DOHH2 (cell line): Measurements from ENCODE around the gene WWOX.

Experiments
- H3F3A ChIP-seq: fragments of 200-600 bp; sonication (generic), shearing (Covaris generic); 2 replicates; pipeline ENCODE4 v1.6.0; 2016; ENCODE audit warnings: antibody characterized with exemption, mild to moderate bottlenecking; ENCODE audit not compliant: control insufficient read depth, insufficient read depth
- H3K27ac ChIP-seq: fragments of 200-600 bp; sonication (generic); 2 replicates; pipeline ENCODE4 v1.5.1; 2014; ENCODE audit warnings: low read depth, mild to moderate bottlenecking, low read length, moderate library complexity
- H3K27me3 ChIP-seq: fragments of 200-600 bp; sonication (generic); 2 replicates; pipeline ENCODE4 v1.6.1; 2014; ENCODE audit warnings: mild to moderate bottlenecking, low read length, mixed read lengths; ENCODE audit not compliant: control insufficient read depth
- H3K36me3 ChIP-seq: fragments of 200-600 bp; sonication (generic); 2 replicates; pipeline ENCODE4 v1.6.1; 2014; ENCODE audit warnings: mild to moderate bottlenecking, low read length, moderate library complexity, mixed read lengths; ENCODE audit not compliant: control insufficient read depth
- H3K4me1 ChIP-seq: fragments of 200-600 bp; sonication (generic); 2 replicates; pipeline ENCODE4 v1.6.1; 2014; ENCODE audit warnings: mild to moderate bottlenecking, low read length, mixed read lengths; ENCODE audit not compliant: control insufficient read depth
- H3K4me2 ChIP-seq: fragments of 200-600 bp; sonication (generic); 2 replicates; pipeline ENCODE4 v1.6.0; 2014; ENCODE audit warnings: mild to moderate bottlenecking, low read length, moderate library complexity
- H3K4me3 ChIP-seq: fragments of 200-600 bp; sonication (generic); 2 replicates; pipeline ENCODE4 v1.5.1; 2014; ENCODE audit warnings: mild to moderate bottlenecking, low read length, mixed read lengths
- H3K79me2 ChIP-seq: fragments of 200-600 bp; sonication (generic); 2 replicates; pipeline ENCODE4 v1.6.1; 2014; ENCODE audit warnings: mild to moderate bottlenecking, low read length, mixed read lengths; ENCODE audit not compliant: control insufficient read depth
- H3K9me2 ChIP-seq: fragments of 200-600 bp; sonication (generic); replicated peaks from 2 replicates; pipeline ENCODE4 v1.6.1; 2014; ENCODE audit warnings: mild to moderate bottlenecking, low read length, mixed read lengths; ENCODE audit not compliant: control insufficient read depth
- H3K9me3 ChIP-seq: fragments of 200-600 bp; sonication (generic); 2 replicates; pipeline ENCODE4 v1.6.1; 2014; ENCODE audit warnings: antibody characterized with exemption, low read length, mixed read lengths; ENCODE audit not compliant: control insufficient read depth, insufficient read depth
- H4K20me1 ChIP-seq: fragments of 200-600 bp; sonication (generic); 2 replicates; pipeline ENCODE4 v1.6.0; 2014; ENCODE audit warnings: low read depth, mild to moderate bottlenecking, antibody characterized with exemption, low read length, moderate library complexity; ENCODE audit not compliant: control insufficient read depth, insufficient read depth
- CTCF ChIP-seq: fragments of 200-600 bp; sonication (generic); IDR thresholded peaks from one replicate; pipeline ENCODE4 v1.5.1; 2014; ENCODE audit warnings: antibody characterized with exemption, mild to moderate bottlenecking, low read depth, low read length; ENCODE audit not compliant: poor library complexity, severe bottlenecking
- EZH2phosphoT487 ChIP-seq: fragments of 200-600 bp; sonication (generic); IDR thresholded peaks from 2 replicates; pipeline ENCODE4 v1.6.1; 2017; ENCODE audit warnings: borderline replicate concordance, mild to moderate bottlenecking, antibody characterized with exemption, low read length, moderate library complexity, mixed read lengths

WWOX gene

GRCh38 chr16:78650339-78651074 lies 551.1 kb downstream of the WWOX start:
- Histone ChIP-seq H3K4me1 (no peaks in the 10 kb centered on the region), H3K27ac (no peak overlapping the region)
- TF ChIP-seq CTCF (no peak), EZH2phosphoT487 (no peak)

GRCh38 chr16:78654929-78655328 lies 555.5 kb downstream of the WWOX start:
- H3K4me3 ChIP-seq = no peak overlapping the region
- H3K27me3 ChIP-seq = no peaks in the 10 kb centered on the region
- no peaks in the 10 kb centered on the region for H3K79me2 ChIP-seq
- no peaks in the 10 kb centered on the region for H3K9me2 ChIP-seq
- no peak overlapping the region for H3K27ac ChIP-seq
- no peaks in the 10 kb centered on the region for H3K9me3 ChIP-seq
- H3F3A ChIP-seq = no peaks in the 10 kb centered on the region
- H4K20me1 ChIP-seq = no peaks in the 10 kb centered on the region
- no peaks in the 10 kb centered on the region for H3K36me3 ChIP-seq
- no peaks in the 10 kb centered on the region for H3K4me1 ChIP-seq
- TF ChIP-seq CTCF (no peak), EZH2phosphoT487 (no peak)
- no peak overlapping the region for H3K4me2 ChIP-seq

More at GRCh38 chr16:78650339-78651074, 551.1 kb downstream of the WWOX start:
- Histone ChIP-seq H3K79me2 (no peaks in the 10 kb centered on the region), H3F3A (no peaks in the 10 kb centered on the region), H3K27me3 (no peaks in the 10 kb centered on the region), H4K20me1 (no peaks in the 10 kb centered on the region), H3K36me3 (no peaks in the 10 kb centered on the region), H3K9me2 (no peaks in the 10 kb centered on the region), H3K4me3 (no peak overlapping the region), H3K9me3 (no peaks in the 10 kb centered on the region), H3K4me2 (no peak overlapping the region)

- H3K4me3 ChIP-seq = no peak overlapping the region
- H3K27ac ChIP-seq = no peak overlapping the region
- TF ChIP-seq CTCF (no peak), EZH2phosphoT487 (no peak)
- H3K27me3 ChIP-seq = no peaks in the 10 kb centered on the region
- H3K4me2 ChIP-seq = no peak overlapping the region
- no peaks in the 10 kb centered on the region for H3K9me3 ChIP-seq
- H3K9me2 ChIP-seq = no peaks in the 10 kb centered on the region
- H3K36me3 ChIP-seq = no peaks in the 10 kb centered on the region
- H3K79me2 ChIP-seq = no peaks in the 10 kb centered on the region
- no peaks in the 10 kb centered on the region for H4K20me1 ChIP-seq
- H3K4me1 ChIP-seq = no peaks in the 10 kb centered on the region
- no peaks in the 10 kb centered on the region for H3F3A ChIP-seq
Measured at GRCh38 chr16:78655331-78656113, 556.1 kb downstream of the WWOX start.
